ENCODE measurements around the gene TAF1.
"Not testable (repeated sequence)": the region's sequence is repeated elsewhere in the genome, so short reads cannot be mapped to it uniquely, and the experiment has no call there.

The TAF1 gene

GRCh38 chrX:71504346-71504745, 138.2 kb downstream of the TAF1 start:
- DNase-seq (ENCODE audit: low read depth), result no peak
- H3K4me3 ChIP-seq (ENCODE audit: low read depth, low read length), result no peak overlapping the region
- TF ChIP-seq MYC (IDR thresholded peaks at IDR 0.05; ENCODE audit: low read depth, low read length), result no peak
- TF ChIP-seq, protein P1, sequence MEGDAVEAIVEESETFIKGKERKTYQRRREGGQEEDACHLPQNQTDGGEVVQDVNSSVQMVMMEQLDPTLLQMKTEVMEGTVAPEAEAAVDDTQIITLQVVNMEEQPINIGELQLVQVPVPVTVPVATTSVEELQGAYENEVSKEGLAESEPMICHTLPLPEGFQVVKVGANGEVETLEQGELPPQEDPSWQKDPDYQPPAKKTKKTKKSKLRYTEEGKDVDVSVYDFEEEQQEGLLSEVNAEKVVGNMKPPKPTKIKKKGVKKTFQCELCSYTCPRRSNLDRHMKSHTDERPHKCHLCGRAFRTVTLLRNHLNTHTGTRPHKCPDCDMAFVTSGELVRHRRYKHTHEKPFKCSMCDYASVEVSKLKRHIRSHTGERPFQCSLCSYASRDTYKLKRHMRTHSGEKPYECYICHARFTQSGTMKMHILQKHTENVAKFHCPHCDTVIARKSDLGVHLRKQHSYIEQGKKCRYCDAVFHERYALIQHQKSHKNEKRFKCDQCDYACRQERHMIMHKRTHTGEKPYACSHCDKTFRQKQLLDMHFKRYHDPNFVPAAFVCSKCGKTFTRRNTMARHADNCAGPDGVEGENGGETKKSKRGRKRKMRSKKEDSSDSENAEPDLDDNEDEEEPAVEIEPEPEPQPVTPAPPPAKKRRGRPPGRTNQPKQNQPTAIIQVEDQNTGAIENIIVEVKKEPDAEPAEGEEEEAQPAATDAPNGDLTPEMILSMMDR (IDR thresholded peaks at IDR 0.05; ENCODE audit: low read depth, low read length), result no peak
- no peak for TF ChIP-seq POLR2A (IDR thresholded peaks at IDR 0.05; ENCODE audit: extremely low read depth, insufficient read length)
- TF ChIP-seq, protein P2, sequence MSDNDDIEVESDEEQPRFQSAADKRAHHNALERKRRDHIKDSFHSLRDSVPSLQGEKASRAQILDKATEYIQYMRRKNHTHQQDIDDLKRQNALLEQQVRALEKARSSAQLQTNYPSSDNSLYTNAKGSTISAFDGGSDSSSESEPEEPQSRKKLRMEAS (IDR thresholded peaks at IDR 0.05; ENCODE audit: low read depth, low read length), result no peak

DNA sequence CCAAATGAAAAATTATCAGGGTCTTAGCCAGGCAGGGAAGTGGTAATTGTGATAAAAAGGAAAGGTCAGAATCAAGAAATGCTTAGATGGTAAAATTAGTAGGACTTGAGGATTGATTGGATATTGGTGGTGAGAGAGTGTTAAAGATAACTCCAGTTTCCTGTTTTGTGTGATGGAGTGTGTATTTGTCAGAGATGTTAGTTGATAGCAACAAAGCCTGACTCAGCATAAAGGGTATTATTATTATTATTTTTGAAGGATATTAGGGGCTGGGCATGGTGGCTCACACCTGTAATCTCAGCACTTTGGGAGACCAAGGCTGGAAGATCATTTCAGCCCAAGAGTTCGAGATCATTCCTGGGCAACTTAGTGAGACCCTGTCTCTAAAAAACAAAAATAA, 143.1 kb downstream of the TAF1 start:
- TF ChIP-seq, protein P2 (IDR thresholded peaks at IDR 0.05; ENCODE audit: low read depth, low read length), result no peak
- TF ChIP-seq, protein P1 (IDR thresholded peaks at IDR 0.05; ENCODE audit: low read depth, low read length), result no peak
- TF ChIP-seq POLR2A (IDR thresholded peaks at IDR 0.05; ENCODE audit: extremely low read depth, insufficient read length) (no peak), MYC (IDR thresholded peaks at IDR 0.05; ENCODE audit: low read depth, low read length) (no peak)
- no peak overlapping the region for H3K4me3 ChIP-seq (ENCODE audit: low read depth, low read length)
- DNase-seq (ENCODE audit: low read depth), result no peak

GRCh38 chrX:71510161-71510560, 144.0 kb downstream of the TAF1 start:
- no peak for DNase-seq (ENCODE audit: low read depth)
- TF ChIP-seq, protein P1 (IDR thresholded peaks at IDR 0.05; ENCODE audit: low read depth, low read length), result no peak
- no peak for TF ChIP-seq POLR2A (IDR thresholded peaks at IDR 0.05; ENCODE audit: extremely low read depth, insufficient read length)
- no peak for TF ChIP-seq MYC (IDR thresholded peaks at IDR 0.05; ENCODE audit: low read depth, low read length)
- H3K4me3 ChIP-seq (ENCODE audit: low read depth, low read length), result no peak overlapping the region

DNA sequence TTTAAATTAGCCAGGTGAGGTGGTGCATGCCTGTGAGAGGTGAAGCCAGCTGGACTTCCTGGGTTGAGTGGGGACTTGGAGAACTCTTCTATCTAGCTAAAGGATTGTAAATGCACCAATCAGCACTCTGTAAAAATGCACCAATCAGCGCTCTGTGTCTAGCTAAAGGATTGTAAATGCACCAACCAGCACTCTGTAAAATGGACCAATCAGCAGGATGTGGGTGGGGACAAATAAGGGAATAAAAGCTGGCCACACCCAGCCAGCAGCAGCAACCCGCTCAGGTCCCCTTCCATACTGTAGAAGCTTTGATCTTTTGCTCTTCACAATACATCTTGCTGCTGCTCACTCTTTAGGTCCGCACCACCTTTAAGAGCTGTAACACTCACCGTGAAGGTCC, 147.6 kb downstream of the TAF1 start:
- not testable (repeated sequence) for H3K4me3 ChIP-seq (ENCODE audit: low read depth, low read length); DNase-seq (ENCODE audit: low read depth)

- no peak overlapping the region for H3K4me3 ChIP-seq (ENCODE audit: low read depth, low read length)
- peak; percentile 69 for DNase-seq (ENCODE audit: low read depth)
- no peak for TF ChIP-seq POLR2A (IDR thresholded peaks at IDR 0.05; ENCODE audit: extremely low read depth, insufficient read length)
- TF ChIP-seq, protein P1 (IDR thresholded peaks at IDR 0.05; ENCODE audit: low read depth, low read length), result no peak
- TF ChIP-seq, protein P2 (IDR thresholded peaks at IDR 0.05; ENCODE audit: low read depth, low read length), result no peak
- TF ChIP-seq MYC (IDR thresholded peaks at IDR 0.05; ENCODE audit: low read depth, low read length), result no peak
Observed at GRCh38 chrX:71514367-71515037, 148.3 kb downstream of the TAF1 start.

DNA sequence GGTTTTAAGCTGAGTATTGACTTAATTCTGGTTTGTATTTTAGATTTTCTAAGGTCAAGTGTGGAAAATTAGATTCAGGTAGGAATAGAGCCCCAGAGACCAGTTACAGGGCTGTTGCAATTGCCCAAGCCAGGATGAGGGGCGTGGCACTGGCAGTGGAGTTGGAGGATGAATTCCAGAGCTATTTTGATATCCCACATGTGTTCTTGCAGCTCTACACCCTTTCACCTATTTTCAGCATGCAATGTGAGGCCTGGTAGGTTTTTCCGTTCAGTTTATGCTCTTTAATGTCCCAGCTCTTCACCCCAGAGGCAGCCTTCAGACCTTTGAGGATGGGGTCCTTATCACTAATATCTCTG, 148.9 kb downstream of the TAF1 start:
- DNase-seq (ENCODE audit: low read depth), result no peak
- no peak overlapping the region for H3K4me3 ChIP-seq (ENCODE audit: low read depth, low read length)
- no peak for TF ChIP-seq MYC (IDR thresholded peaks at IDR 0.05; ENCODE audit: low read depth, low read length)
- TF ChIP-seq POLR2A (IDR thresholded peaks at IDR 0.05; ENCODE audit: extremely low read depth, insufficient read length), result no peak
- TF ChIP-seq, protein P1 (IDR thresholded peaks at IDR 0.05; ENCODE audit: low read depth, low read length), result no peak
- TF ChIP-seq, protein P2 (IDR thresholded peaks at IDR 0.05; ENCODE audit: low read depth, low read length), result no peak
